Activated naive CD4-positive, alpha-beta T cell (primary cell): ENCODE results near the gene DAAM1.

Source experiments
- DNase-seq, 4 experiments: peaks; one replicate each; lab custom pipeline; 2025; lab: John Stamatoyannopoulos, UW

The DAAM1 gene

DNA sequence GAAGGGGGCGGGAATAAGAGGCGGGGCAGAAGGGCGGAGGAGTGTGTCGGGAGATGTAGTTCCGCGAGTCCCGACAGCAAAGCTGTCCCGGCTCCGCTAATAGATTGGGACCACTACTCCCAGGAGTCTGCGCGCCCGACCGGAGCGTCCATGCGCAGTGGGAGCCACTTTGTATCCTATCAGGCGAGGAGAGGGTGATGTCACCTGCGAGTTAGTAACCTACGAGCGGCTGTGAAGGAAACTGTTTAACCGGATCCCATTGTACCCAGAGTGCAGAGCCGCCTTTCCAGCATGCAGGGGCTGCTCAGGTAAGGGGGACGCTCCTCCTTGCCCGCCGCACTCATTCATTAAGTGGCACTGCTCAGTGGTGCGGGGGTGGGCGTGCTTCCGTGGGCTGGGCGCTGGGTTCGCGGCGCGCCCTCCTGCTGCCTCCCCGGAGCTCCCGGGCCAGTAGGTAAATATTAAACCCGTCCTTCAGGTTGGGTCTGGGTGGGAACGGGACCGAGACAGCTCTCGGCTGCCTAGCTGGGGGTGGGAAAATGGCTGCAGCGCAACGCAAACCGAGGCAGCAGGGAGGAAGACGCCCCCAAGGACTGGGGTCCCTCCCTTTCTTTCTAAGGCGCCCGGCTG, at the start of gene DAAM1:
Gene DAAM1, plus strand, starts transcription at position 207 of the 630 bp plus-strand sequence. CDS start 74,811 bp downstream, outside the sequence.
- peak; percentile 83 to 94 (median 90) for DNase-seq

DNA sequence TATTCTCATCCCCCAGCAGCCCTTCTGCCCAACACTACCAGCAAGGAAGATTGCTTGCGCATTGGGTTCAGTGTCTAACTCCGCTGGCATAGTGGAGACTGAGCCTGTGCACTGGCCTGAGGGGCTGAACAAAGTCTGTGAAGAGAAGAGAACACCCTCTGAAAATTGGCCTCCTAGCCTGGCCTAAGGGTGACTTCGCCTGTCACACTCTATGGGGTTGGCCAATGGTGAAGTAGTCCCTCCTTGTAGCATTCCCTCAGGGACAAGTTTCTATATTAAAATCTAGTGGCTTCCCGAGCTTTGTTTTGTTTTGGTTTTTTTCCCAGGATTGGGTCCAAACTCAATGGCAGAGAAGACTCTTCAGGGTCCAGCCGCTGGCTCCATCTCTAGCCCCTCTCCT, 49.1 kb upstream of the DAAM1 start:
- DNase-seq = no peak

DNA sequence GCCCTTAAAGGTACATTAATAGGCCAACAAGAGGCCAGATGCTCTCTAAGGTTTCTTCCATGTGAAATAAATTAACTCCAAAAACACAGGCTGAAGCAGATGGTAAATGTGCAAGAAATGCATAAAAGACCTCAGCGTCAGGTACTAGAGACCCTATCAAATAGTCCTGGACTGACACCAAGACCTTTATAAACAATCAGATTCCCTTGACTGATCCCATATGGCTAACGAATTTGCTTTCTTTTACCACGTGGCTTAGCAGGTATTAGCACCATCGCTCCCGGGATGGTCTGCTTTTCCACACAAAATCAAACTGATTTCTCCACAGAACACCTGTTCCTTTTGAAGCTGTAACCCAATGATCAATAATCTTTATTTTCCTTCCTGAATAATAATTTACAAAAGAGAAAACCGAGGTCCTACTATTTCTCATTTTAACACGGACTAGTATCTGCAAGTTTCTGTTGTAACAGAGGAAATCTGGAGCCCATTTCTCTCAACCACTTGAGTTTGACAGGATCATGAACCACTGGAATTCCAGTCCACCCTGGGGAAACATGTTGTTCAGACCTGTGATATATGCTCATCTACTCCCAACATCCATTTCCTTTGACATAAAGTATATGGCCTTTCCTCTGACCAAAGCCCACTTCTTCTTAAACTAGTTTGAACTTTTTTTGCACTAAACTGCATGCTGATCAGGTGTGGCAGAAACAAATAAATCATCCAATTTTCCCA, 48.2 kb upstream of the DAAM1 start:
- no peak for DNase-seq

DNA sequence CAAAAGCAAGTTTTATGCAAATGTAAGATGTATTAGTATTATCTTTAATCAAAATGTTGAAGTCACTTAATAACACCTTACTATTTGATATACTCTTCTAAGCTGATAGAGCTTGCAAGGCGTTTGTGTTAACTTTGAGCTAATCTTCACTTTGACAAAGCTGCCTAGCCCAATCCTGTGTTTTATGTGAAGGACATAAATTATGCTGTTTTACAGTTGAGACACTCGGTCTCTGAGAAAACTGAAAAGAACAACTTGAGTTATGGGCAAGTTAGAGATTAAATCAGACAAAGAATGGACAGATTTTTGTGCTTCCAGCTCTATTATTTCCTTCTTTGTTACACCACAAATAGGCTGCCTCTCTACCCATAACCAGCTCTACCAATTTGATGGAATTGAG, 42.0 kb upstream of the DAAM1 start:
- no peak for DNase-seq

DNA sequence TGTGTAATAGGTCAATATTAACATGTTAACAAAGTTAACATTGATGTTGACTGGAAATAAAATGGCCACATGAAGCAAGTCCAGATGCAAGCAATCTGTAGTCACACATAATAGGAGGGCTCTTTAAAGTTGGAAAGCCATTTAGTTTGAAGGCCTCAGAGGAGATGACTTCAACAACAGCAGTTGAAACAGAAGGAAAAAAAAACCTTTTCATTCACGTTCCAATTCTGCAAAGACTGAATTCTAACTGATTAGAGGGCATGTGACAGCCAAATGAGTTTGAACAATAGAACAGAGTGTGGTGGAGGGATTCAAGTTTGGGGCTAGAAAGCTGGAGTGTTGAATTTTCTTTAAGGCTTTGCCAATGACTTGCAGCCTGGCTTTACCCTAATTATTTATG, 41.5 kb upstream of the DAAM1 start:
- no peak for DNase-seq

DNA sequence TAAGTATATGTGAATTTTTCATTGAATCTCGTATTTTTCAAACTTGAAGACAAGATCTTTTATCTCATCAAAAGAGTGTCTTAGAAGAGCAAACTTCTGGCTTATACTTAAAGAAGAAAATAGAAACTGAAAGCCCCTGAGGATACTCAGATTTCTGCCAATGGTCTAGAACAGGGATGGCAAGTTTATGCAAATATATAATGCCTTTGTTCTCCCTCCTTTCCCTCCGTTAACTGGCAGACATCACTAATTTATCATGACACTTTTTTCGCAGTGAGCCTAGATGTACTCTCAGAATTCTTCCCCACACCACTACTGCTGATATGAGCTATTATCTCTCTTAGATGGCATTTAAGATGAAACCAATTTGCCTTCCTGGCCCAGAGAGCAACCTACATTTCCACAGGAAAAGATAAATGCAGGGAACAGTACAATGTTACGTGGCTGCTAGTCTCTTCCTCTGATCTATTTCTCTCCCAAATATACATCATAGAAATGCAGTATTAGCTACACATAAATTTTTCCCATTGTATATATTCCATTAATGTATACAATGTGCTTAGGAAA, 40.0 kb upstream of the DAAM1 start:
- DNase-seq = no peak

DNA sequence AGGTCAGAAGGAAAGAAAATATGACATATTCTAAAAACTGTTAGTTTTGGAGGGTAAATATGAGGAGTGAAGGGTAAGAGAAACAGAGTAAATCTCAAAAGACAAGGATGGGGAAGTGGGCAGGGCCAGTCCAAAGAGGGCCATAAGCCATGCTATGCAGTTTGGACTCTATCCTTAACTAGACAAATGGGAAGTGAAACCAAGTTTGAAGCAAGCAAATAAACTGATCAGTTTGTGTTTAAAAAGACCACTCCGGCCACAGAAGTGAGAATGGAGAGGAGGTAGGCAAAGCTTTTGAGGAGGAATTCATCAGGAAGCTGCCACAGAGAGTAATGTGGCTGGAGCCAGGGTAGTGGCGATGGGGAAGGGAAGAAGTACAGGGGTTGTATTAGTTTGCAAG, 37.5 kb upstream of the DAAM1 start:
- no peak for DNase-seq

DNA sequence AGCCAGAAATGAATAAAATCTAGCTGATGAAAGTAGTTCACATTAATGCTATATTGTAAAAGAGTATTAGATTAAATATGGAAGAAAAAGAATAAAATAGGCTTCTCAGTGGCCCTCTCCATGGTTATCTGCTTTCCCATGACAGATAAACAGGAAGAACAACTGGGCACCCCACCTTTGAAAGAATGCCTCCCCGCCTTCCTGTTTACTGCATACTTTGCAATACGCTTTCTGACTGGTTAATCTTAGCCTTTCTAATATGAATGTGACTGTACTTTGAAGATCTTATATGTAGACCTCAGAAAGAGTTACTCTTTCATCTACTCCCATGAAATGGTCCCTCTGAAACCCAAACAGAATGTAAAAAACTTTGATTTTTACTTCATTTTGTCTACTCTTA, 34.1 kb upstream of the DAAM1 start:
- DNase-seq = no peak

DNA sequence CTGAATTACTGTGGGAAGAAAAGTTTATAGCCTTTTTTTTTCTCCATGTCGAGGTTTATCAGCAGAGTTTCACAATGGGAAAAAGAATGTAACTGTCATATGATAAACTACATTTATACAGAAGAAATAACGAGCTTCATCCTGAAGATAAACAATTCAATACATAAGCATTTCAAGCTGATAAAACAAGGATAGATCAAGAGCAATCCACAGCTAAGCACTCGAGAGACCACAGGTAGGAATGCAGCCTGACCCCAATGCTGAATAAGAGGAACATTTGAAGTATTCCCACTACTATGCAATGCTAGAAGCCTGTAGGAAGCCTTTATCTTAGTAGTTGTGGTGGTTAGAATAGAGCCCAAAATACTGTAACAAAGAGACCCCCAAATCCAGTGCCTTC, 32.6 kb upstream of the DAAM1 start:
- DNase-seq = no peak

DNA sequence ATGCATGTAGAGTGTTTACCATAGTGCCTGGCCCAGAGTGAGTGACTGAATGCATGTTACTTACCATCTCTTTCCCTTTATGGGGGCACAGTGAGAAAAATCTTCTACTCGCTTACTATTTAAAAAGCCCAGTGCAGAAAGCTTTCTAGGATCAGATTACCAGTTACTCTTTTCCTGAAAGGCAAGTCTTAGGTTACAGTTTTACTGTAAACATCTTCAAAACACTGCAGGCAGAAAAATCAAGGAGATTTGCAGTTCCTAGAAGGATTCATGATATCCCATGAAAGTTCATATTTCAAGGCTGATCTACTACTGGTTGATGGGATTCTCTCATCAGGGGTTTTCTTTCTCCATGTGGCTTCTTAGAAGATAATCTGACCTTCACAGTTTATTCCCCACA, 29.3 kb upstream of the DAAM1 start:
- no peak for DNase-seq

DNA sequence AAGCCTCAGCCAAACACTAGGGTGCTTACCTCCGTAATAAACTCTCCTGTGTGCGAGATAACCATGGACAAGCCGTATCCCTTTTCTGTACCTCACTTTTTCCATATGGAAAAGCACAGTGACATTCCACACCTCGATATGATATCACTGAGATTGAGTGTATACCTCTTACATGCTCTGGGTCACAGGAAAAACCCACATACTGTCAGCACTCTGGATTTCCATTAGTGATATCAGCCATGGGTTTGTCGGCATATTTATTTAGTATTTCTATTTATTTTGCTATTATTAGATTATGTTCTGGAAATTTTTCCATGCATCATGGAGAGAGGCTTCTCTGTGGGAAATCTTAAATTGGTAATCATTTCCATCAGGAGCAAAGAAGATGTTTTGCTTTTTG, 28.0 kb upstream of the DAAM1 start:
- no peak for DNase-seq

DNA sequence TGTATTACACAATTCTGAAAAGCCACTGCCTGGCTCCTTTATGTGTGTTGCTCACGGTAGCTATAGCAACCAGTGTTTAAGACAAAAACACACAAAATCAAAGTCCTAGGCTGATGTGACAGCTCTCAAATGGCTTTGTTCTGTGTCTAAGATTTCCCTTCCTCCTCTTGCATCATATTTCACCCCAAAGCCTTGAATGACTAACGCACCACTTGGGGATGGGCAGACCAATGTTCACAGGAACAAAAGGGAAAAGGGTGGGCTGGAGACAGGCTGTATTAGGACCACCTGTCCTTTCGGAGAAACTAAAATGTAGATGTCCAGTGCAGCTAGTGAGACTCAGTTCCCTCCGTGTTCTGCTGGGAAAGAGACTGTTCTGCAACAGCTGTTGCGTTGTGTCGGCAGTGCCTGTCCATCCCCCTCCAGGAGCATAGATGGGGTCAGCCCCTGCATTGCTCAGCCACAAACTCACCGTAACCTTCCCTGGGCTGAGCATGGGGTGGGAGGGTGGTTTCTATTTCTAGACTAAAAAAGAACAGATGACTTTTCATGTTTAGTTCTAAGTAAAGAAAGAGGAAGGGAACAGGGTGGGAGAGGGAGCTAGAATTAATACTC, 26.8 kb upstream of the DAAM1 start:
- no peak for DNase-seq

DNA sequence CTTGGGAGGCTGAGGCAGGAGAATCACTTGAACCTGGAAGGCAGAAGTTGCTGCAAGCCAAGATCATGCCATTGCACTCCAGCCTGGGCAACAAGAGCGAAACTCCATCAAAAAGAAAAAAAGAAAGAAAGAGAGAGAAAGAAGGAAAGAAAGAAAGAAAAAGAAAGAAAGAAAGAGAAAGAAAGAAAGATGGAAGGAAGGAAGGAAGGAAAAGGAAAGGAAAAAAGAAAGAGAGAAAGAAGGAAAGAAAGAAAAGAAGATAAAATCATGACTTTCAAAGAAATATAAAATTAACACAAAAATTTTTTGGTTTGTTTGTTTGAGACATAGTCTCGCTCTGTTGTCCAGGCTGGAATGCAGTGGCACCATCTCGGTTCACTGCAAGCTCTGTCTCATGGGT, 22.2 kb upstream of the DAAM1 start:
- DNase-seq = no peak

DNA sequence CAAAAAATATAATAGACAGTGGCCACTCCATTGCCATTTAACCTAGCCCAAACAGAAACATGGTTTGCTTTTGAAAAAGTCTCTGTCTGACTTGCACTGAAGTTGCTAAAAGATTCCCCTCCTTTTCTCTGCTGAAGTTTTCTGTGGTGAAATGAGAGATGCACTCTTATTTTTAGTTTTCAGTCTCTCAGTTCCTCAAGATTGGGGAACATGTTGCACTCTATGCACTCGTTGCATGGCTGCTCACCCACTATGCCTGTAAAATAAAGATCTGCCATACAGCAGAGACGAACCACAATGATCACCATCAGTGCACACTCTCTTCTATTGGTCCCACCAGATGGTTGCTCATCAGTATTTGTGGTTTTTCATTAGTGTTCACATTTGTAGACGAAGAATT, 13.1 kb upstream of the DAAM1 start:
- no peak for DNase-seq

DNA sequence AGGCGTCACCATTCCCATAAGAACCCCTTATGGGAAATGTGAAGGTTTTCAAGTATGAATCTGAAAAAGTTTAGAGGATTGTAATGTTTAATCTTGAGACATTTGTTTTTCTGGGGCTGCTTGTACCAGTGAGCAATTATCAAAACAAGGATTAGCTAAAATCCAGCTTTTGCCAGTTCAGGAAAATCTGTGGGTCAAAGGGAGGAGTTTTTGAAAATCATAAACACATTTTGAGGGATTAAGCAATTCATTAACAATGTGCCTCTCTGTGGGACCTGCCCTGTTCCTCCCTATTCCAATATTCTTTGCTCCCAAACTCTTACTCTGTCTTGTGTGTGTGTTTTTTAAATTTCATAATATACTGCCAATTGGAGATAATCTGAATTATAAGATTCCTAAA, 11.7 kb upstream of the DAAM1 start:
- DNase-seq = no peak

DNA sequence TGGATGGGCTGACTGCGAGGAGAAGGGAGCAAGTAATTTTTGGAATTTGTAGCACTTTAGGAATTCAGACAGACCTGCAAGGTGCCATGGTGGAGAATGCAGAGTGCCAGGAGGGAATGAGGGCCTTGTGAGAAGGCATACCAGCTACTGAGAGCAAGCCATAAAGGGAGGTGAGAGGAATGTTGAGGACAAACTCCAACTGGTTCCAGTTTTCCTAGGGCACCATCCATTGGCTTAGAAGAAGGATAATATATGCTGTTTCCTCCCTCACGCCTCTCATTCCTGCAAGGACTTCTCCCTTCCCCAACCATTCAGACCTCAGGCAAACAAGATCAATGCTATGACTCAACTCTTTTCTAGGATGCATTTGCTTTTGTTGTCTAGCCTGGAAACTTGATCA, 11.2 kb upstream of the DAAM1 start:
- DNase-seq = no peak

DNA sequence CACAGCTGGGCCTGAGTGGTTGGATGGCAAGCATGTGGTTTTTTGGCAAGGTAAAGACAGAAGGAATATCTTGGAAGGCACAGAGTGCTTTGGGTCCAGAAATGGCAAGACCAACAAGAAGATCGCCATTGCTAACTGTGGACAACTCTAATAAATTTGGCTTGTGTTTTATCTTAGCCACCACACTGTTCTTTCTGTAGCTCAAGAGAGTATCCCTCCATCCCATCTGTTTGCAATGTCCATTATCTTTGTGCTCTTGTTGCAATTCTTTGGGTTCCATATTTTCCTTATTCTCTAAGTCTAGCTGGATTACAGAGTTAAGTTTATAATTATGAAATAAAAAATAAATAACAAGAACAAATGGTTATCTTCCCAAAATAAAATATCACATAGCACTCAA, 6.7 kb upstream of the DAAM1 start:
- DNase-seq = no peak

DNA sequence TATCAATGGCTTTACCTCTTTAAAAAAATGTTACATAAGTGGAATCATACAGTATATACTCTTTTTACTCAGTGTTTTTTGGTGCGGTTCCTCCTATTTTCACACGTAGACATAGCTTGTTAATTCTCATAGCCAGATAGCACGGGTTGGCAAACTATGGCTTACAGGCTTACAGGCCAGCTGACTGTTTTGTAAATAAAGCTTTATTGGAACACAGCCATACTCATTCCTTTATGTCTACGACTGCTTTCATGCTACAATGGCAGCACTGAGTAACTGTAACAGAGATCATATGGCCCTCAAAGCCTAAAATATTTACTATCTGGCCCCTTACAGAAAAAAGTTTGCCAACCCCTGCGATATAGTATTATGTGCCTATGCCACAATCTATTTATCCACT, 5.8 kb upstream of the DAAM1 start:
- no peak for DNase-seq

DNA sequence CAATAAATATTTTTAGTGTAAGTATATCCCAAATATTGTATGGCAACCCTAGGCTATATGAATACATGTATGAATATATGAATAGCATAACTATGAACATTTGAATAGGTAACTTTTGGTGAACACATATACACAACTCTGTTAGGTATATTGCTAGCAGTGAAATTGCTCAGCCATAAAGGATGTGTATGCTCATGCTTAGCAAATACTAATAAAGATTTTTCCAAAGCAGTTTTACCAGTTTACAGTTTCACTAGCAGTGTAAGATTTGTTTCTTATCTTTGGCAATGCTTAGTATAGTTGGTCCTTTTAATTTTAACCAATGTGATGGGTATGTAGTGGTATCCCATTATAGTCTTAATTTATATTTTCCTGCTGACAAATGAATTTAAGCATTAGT, 5.3 kb upstream of the DAAM1 start:
- DNase-seq = no peak

DNA sequence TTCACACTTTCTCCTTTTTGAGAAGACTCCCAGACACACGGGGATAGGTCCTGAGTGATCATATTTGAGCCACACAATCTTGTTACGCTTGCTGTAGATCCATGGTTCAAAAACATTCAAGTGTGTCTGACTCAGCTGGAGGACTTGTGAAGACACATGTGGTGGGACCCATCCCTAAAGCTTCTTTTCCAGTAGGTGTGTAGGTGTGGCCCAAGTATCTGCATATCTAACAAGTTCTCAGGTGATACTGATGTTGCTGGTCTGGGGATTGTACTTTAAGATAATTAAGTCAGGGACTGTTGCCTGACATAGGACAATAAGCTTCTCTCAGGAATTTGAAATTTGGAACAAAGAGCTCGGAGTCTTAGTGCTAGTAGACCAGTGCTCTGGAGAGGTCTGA, 4.1 kb upstream of the DAAM1 start:
- DNase-seq = no peak

DNA sequence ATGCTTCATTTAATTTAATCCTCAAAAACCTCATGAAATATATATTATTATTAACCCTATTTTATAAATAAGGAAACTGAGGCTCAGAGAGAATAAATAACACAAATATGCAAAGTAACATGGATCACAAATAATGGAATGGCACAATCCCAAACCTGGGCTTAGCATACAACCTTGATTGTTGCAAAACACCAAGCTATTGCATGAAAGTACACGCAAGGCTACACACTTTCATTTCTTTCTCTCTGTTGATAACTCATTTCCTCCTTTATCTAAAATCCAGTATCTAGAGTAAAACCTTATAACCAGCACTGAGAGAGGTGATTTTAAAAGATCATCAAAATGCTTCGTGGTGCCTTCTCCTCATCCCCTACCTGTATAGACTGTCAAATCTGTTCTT, 2.8 kb upstream of the DAAM1 start:
- DNase-seq = no peak

DNA sequence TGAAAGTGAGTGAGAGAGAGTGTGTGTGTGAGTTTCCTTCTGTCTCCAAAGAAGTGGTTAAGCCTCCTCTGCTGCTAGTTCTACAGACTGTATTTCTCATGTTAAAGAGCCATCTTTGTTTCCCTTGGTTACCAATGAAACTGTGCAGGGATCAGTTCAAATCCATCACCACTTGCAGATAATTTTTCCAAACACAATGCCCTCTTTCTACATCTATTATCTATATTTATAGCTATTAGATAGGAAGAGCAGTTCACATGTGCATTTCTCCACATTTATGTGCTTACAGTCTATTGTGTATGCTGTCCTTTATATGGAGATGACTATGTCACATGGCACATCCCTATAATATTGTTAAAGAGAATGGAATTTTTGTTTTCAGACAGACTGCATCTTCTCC, 2.2 kb upstream of the DAAM1 start:
- no peak for DNase-seq

DNA sequence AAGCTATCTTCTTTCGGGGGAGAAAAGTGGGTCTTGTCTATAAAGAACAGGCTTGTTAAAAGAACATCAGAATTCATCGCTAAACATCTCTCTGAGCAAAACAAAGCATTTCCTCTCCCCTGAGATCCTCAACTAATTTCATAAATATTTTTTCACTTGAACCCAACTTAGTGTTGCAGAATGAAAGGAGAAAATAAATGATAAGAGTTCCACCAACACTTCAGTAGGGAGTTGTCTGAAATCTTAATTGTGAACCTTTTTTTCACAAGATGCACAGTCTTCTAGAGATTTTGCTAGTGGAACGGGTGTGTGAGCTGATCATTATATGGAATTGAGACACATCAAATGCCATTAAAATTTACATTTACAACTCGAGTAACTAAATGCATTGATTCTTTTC, 1.3 kb upstream of the DAAM1 start:
- no peak for DNase-seq
